H9 (cell line): ENCODE data around the gene TMEM54. TPM values are rescaled to one million over a fixed set of nuclear protein-coding genes. Genes with fewer than 3 reads are reported as not detected.

Experiments
- DNase-seq: peaks from one replicate; pipeline ENCODE4 v3.0.0-alpha.2; 2017
- H2AFZ ChIP-seq: one replicate; pipeline ENCODE4 v1.6.1; 2013; ENCODE audit warnings: mild to moderate bottlenecking, low read length, control low read depth, moderate library complexity
- H2AK5ac ChIP-seq: 2 replicates; pipeline ENCODE4 v1.6.1; 2013; ENCODE audit warnings: low read length, control low read depth, mixed read lengths; ENCODE audit not compliant: insufficient read length
- H2BK120ac ChIP-seq: one replicate; pipeline ENCODE4 v1.6.1; 2013; ENCODE audit warnings: low read depth, mild to moderate bottlenecking, low read length, control low read depth, inconsistent platforms; ENCODE audit not compliant: poor library complexity, severe bottlenecking
- H2BK12ac ChIP-seq: 2 replicates; pipeline ENCODE4 v1.6.1; 2013; ENCODE audit warnings: low read length, control low read depth, mixed read lengths, low read depth; ENCODE audit not compliant: insufficient read length
- H2BK15ac ChIP-seq: 2 replicates; pipeline ENCODE4 v1.6.1; 2013; ENCODE audit warnings: low read depth, low read length, control low read depth
- H2BK20ac ChIP-seq: one replicate; pipeline ENCODE4 v1.6.1; 2013; ENCODE audit warnings: low read depth, mild to moderate bottlenecking, low read length, control low read depth, inconsistent platforms; ENCODE audit not compliant: poor library complexity, severe bottlenecking
- H2BK5ac ChIP-seq: 2 replicates; pipeline ENCODE4 v1.6.1; 2013; ENCODE audit warnings: low read length, control low read depth, mixed read lengths; ENCODE audit not compliant: insufficient read length
- H3K14ac ChIP-seq: 2 replicates; pipeline ENCODE4 v1.6.1; 2013; ENCODE audit warnings: low read length, control low read depth; ENCODE audit not compliant: insufficient read depth
- H3K18ac ChIP-seq: 2 replicates; pipeline ENCODE4 v1.6.1; 2013; ENCODE audit warnings: low read depth, mild to moderate bottlenecking, mixed read lengths, low read length, control low read depth; ENCODE audit not compliant: insufficient read length
- H3K23ac ChIP-seq: 2 replicates; pipeline ENCODE4 v1.6.1; 2013; ENCODE audit warnings: low read length, control low read depth, mixed read lengths, low read depth; ENCODE audit not compliant: insufficient read length
- H3K23me2 ChIP-seq: 2 replicates; pipeline ENCODE4 v1.6.1; 2013; ENCODE audit warnings: low read depth, mild to moderate bottlenecking, mixed read lengths, low read length, control low read depth; ENCODE audit not compliant: insufficient read length, poor library complexity, severe bottlenecking
- H3K27ac ChIP-seq: 2 replicates; pipeline ENCODE4 v1.5.1; 2013; ENCODE audit warnings: low read length, control low read depth, mixed read lengths, low read depth; ENCODE audit not compliant: insufficient read length
- H3K27me3 ChIP-seq: 2 replicates; pipeline ENCODE4 v1.6.1; 2013; ENCODE audit warnings: low read length, control low read depth, inconsistent platforms; ENCODE audit not compliant: insufficient read depth
- H3K4ac ChIP-seq: 2 replicates; pipeline ENCODE4 v1.6.1; 2013; ENCODE audit warnings: low read depth, mild to moderate bottlenecking, control low read depth, inconsistent platforms, low read length, moderate library complexity
- H3K4me1 ChIP-seq: 2 replicates; pipeline ENCODE4 v1.6.1; 2013; ENCODE audit warnings: low read length, control low read depth, inconsistent platforms; ENCODE audit not compliant: insufficient read depth
- H3K4me2 ChIP-seq: 2 replicates; pipeline ENCODE4 v1.6.1; 2013; ENCODE audit warnings: low read length, control low read depth, mixed read lengths; ENCODE audit not compliant: insufficient read length, insufficient read depth
- H3K56ac ChIP-seq: 2 replicates; pipeline ENCODE4 v1.6.1; 2013; ENCODE audit warnings: low read depth, mild to moderate bottlenecking, mixed read lengths, low read length, control low read depth; ENCODE audit not compliant: insufficient read length
- H3K79me1 ChIP-seq: 2 replicates; pipeline ENCODE4 v1.6.1; 2013; ENCODE audit warnings: low read depth, mild to moderate bottlenecking, moderate library complexity, low read length, control low read depth, inconsistent platforms; ENCODE audit not compliant: insufficient read depth, poor library complexity, severe bottlenecking
- H3K79me2 ChIP-seq: 2 replicates; pipeline ENCODE4 v1.6.1; 2013; ENCODE audit warnings: low read length, control low read depth, inconsistent platforms; ENCODE audit not compliant: insufficient read depth
- H3K9ac ChIP-seq: 2 replicates; pipeline ENCODE4 v1.6.1; 2013; ENCODE audit warnings: low read length, control low read depth, mixed read lengths; ENCODE audit not compliant: insufficient read length; ENCODE audit errors: extremely low read depth
- H3K9me3 ChIP-seq: one replicate; pipeline ENCODE4 v1.6.1; 2013; ENCODE audit warnings: low read depth, low read length, inconsistent platforms; ENCODE audit not compliant: control insufficient read depth
- H3T11ph ChIP-seq: one replicate; pipeline ENCODE4 v1.6.1; 2013; ENCODE audit warnings: mild to moderate bottlenecking, low read length, control low read depth, inconsistent platforms
- H4K20me1 ChIP-seq: one replicate; pipeline ENCODE4 v1.6.1; 2013; ENCODE audit not compliant: control insufficient read depth, insufficient read length, insufficient read depth
- H4K5ac ChIP-seq: 2 replicates; pipeline ENCODE4 v1.6.1; 2013; ENCODE audit warnings: low read depth, mild to moderate bottlenecking, mixed read lengths, low read length, control low read depth; ENCODE audit not compliant: insufficient read length
- H4K8ac ChIP-seq: replicated peaks from 2 replicates; pipeline ENCODE4 v1.6.1; 2013; ENCODE audit warnings: low read length, control low read depth, mixed read lengths, low read depth; ENCODE audit not compliant: insufficient read length
- H4K91ac ChIP-seq: 2 replicates; pipeline ENCODE4 v1.6.1; 2013; ENCODE audit warnings: low read depth, mild to moderate bottlenecking, moderate library complexity, mixed read lengths, low read length, control low read depth; ENCODE audit not compliant: insufficient read length
- H3K27ac Mint-ChIP-seq, 3 experiments: 2 replicates in 2 of 3; 3 replicates in 1 of 3; pipeline ENCODE4 v1.8.0; 2020 to 2021; ENCODE audit warnings: mixed read lengths in 3 of 3, mild to moderate bottlenecking in 1 of 3, moderate library complexity in 1 of 3
- H3K27me3 Mint-ChIP-seq: 2 replicates; pipeline ENCODE4 v1.8.0; 2021; ENCODE audit warnings: low read depth, mild to moderate bottlenecking, moderate library complexity, mixed read lengths
- H3K36me3 Mint-ChIP-seq, 3 experiments: 2 replicates in 2 of 3; 3 replicates in 1 of 3; pipeline ENCODE4 v1.8.0; 2020 to 2021; ENCODE audit warnings: low read depth in 3 of 3, mixed read lengths in 3 of 3; ENCODE audit not compliant: insufficient read depth in 1 of 3
- H3K4me1 Mint-ChIP-seq, 2 experiments: 2 replicates each; pipeline ENCODE4 v1.8.0; 2020; ENCODE audit warnings: mixed read lengths in 2 of 2
- H3K4me3 Mint-ChIP-seq, 2 experiments: 2 replicates in 1 of 2; 3 replicates in 1 of 2; pipeline ENCODE4 v1.8.0; 2020 to 2021; ENCODE audit warnings: mild to moderate bottlenecking in 2 of 2, mixed read lengths in 2 of 2, moderate library complexity in 1 of 2
- H3K9me3 Mint-ChIP-seq, 2 experiments: 2 replicates in 1 of 2; 3 replicates in 1 of 2; pipeline ENCODE4 v1.8.0; 2020; ENCODE audit warnings: mild to moderate bottlenecking in 2 of 2, mixed read lengths in 2 of 2, moderate library complexity in 1 of 2
- WGBS: extraction: QIAGEN DNeasy Blood & Tissue Kit; methylation state at CpG from one replicate; pipeline ENCODE4 v1.1.7; 2013; ENCODE audit warnings: missing lambda C conversion rate, low lambda C conversion rate, mixed read lengths; ENCODE audit not compliant: insufficient read length; ENCODE audit errors: extremely low coverage; 5-methylcytosine and 5-hydroxymethylcytosine counted together
- total RNA-seq: library from RNA; stranded (reverse); gene quantifications from 2 replicates; pipeline ENCODE4 v1.2.1, GENCODE V29; 2021
- TF ChIP-seq, protein P1 (sequence below): fragments of 200-600 bp; sonication (generic); conservative IDR thresholded peaks from 3 replicates; pipeline ENCODE4 v1.8.0; 2021; ENCODE audit warnings: antibody characterized with exemption, mild to moderate bottlenecking

Gene TMEM54
- total RNA-seq, 1 experiment from 2014 or later = 17.2 TPM

DNA sequence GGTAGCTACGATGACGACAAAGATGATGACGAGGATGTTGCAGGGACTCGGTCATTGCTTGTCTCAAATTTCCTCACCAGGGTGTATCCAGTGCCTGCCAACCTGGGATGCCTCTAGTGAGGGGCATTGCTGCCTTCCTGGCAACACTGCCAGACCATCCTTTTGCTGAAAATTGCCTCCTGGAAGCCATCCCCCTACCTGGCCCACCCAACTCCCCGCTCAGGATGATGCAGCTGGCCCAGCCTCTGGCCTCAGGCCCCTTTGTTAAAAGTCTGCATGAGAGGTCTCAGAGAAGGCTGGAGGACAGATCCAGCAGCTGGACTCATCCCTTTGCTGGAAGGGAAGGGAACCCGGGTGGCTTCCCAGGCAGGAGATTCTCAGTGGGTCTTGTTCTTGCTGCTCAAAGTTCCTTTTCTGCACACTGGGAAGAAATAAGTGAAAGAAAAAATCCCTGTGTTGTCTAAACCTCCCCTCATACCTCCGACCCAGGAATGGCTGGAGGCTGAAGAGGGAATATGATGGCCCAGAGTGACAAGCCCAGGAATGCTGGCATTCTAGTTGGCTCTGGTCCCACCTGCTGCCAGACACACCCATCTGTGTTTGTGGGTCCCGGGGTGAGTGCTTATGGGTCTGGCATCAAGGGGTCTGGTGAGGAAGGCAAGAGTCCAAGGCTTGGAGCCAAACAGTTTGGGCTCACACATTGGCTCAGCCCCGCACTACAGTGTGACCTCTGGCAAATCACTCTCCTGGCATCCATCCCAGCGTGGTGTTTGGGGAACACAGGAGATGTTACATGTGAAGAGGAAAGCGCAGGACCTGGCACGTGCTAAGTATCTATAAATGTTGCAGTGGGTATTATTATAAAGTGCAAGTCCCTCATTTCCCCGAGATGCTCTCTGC is 23.7 kb downstream of the TMEM54 start:
- H2BK20ac ChIP-seq = no peak overlapping the region
- TF ChIP-seq, protein P1, sequence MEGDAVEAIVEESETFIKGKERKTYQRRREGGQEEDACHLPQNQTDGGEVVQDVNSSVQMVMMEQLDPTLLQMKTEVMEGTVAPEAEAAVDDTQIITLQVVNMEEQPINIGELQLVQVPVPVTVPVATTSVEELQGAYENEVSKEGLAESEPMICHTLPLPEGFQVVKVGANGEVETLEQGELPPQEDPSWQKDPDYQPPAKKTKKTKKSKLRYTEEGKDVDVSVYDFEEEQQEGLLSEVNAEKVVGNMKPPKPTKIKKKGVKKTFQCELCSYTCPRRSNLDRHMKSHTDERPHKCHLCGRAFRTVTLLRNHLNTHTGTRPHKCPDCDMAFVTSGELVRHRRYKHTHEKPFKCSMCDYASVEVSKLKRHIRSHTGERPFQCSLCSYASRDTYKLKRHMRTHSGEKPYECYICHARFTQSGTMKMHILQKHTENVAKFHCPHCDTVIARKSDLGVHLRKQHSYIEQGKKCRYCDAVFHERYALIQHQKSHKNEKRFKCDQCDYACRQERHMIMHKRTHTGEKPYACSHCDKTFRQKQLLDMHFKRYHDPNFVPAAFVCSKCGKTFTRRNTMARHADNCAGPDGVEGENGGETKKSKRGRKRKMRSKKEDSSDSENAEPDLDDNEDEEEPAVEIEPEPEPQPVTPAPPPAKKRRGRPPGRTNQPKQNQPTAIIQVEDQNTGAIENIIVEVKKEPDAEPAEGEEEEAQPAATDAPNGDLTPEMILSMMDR = no peak
- H3K23ac ChIP-seq = no peak overlapping the region
- no peak overlapping the region for H2BK120ac ChIP-seq
- H4K20me1 ChIP-seq = no peaks in the 10 kb centered on the region
- no peaks in the 10 kb centered on the region for H3K79me1 ChIP-seq
- Mint-ChIP-seq H3K4me3 (peak overlapping the region in 1 of 2 experiments; percentile 35; a peak in 2 of 5 replicates), H3K4me1 (peaks cover 29 to 51% of the 10 kb centered on the region in 2 experiments), H3K9me3 (no peaks in the 10 kb centered on the region), H3K27me3 (peaks cover 11% of the 10 kb centered on the region), H3K27ac (no peak overlapping the region; a peak in 1 of 7 replicates), H3K36me3 (no peaks in the 10 kb centered on the region)
- H3K4me2 ChIP-seq = no peak overlapping the region
- no peak overlapping the region for H3K9ac ChIP-seq
- H3K56ac ChIP-seq = no peak overlapping the region
- H3K27ac ChIP-seq = no peak overlapping the region
- H3K4ac ChIP-seq = no peak overlapping the region
- no peak overlapping the region for H2AK5ac ChIP-seq
- no peak overlapping the region for H4K8ac ChIP-seq
- no peaks in the 10 kb centered on the region for H3K23me2 ChIP-seq
- no peak overlapping the region for H2BK5ac ChIP-seq
- no peak for DNase-seq
- no peak overlapping the region for H4K91ac ChIP-seq
- H2BK15ac ChIP-seq = no peak overlapping the region
- no peaks in the 10 kb centered on the region for H3K9me3 ChIP-seq
- no peak overlapping the region for H3T11ph ChIP-seq
- no peak overlapping the region for H3K14ac ChIP-seq
- H3K18ac ChIP-seq = no peak overlapping the region
- H2BK12ac ChIP-seq = no peak overlapping the region
- no peaks in the 10 kb centered on the region for H3K27me3 ChIP-seq
- no peak overlapping the region for H2AFZ ChIP-seq
- WGBS = no CpG with 5 or more reads among the region's 13 CpGs
- H3K79me2 ChIP-seq = no peaks in the 10 kb centered on the region
- H3K4me1 ChIP-seq = peaks cover 3% of the 10 kb centered on the region; the same call in 1 of the 2 replicates
- H4K5ac ChIP-seq = no peak overlapping the region
